Spleen (tissue), 11 donors: Measurements from ENCODE around the gene ATP11C. TPM values are rescaled to one million over a fixed set of nuclear protein-coding genes. Genes with fewer than 3 reads are reported as not detected.

ENCODE experiments used
- DNase-seq: peaks from one replicate; pipeline ENCODE4 v3.0.0-alpha.2; 2020
- H3K27ac ChIP-seq, 8 donors: fragments of 200-600 bp; sonication (generic) in 7 of 8; 1 replicate in 4 of 8; 2 replicates in 4 of 8; pipeline versions ENCODE4 v1.5.0 to v1.8.0; 2016 to 2021; ENCODE audit warnings: inconsistent platforms in 4 of 8, mild to moderate bottlenecking in 4 of 8, moderate library complexity in 1 of 8
- H3K27me3 ChIP-seq, 7 donors: fragments of 200-600 bp; sonication (generic) in 6 of 7; replicated peaks in 1 of 7; 1 replicate in 4 of 7; 2 replicates in 3 of 7; pipeline versions ENCODE4 v1.5.0 to v1.8.0; 2016 to 2021; ENCODE audit warnings: inconsistent platforms in 3 of 7, mild to moderate bottlenecking in 1 of 7
- H3K36me3 ChIP-seq, 6 donors: fragments of 200-600 bp; sonication (generic) in 5 of 6; 1 replicate in 4 of 6; 2 replicates in 2 of 6; pipeline versions ENCODE4 v1.5.0 to v1.8.0; 2016 to 2021; ENCODE audit warnings: inconsistent platforms in 2 of 6
- H3K4me1 ChIP-seq, 6 donors: fragments of 200-600 bp; sonication (generic) in 5 of 6; 1 replicate in 3 of 6; 2 replicates in 3 of 6; pipeline versions ENCODE4 v1.5.0 to v1.8.0; 2016 to 2021; ENCODE audit warnings: inconsistent platforms in 3 of 6
- H3K4me3 ChIP-seq, 8 donors: fragments of 200-600 bp; sonication (generic) in 7 of 8; 1 replicate in 4 of 8; 2 replicates in 4 of 8; pipeline versions ENCODE4 v1.5.0 to v1.8.0; 2016 to 2021; ENCODE audit warnings: inconsistent platforms in 4 of 8, mild to moderate bottlenecking in 4 of 8, moderate library complexity in 2 of 8
- H3K9me3 ChIP-seq, 8 donors: fragments of 200-600 bp; sonication (generic) in 7 of 8; 1 replicate in 4 of 8; 2 replicates in 4 of 8; pipeline versions ENCODE4 v1.5.0 to v1.8.0; 2016 to 2021; ENCODE audit warnings: inconsistent platforms in 4 of 8
- POLR2A ChIP-seq, 3 donors: fragments of 450-650 bp; IDR thresholded peaks; one replicate each; pipeline ENCODE4 v1.5.1; 2017; ENCODE audit warnings: antibody characterized with exemption in 3 of 3, mild to moderate bottlenecking in 1 of 3
- POLR2AphosphoS5 ChIP-seq, 3 donors: sonication (generic); formaldehyde crosslinking; IDR thresholded peaks; one replicate each; pipeline ENCODE4 v1.5.1; 2017; ENCODE audit warnings: antibody characterized with exemption in 3 of 3
- WGBS, 5 donors: extraction: QIAGEN DNeasy Blood & Tissue Kit in 3 of 5; methylation state at CpG; one replicate each; pipeline versions ENCODE4 v1.1.5 to v1.1.7; 2013 to 2018; 5-methylcytosine and 5-hydroxymethylcytosine counted together
- intact Hi-C: fragments of 100-400 bp; cut with DNase I; formaldehyde crosslinking; loops from one replicate; pipeline ENCODE4 v1.15.0; 2023; ENCODE audit warnings: low total_unique reads
- polyA plus RNA-seq, 3 donors: library from polyadenylated mRNA; stranded (reverse); fragments of 200-250 nt; gene quantifications; one replicate each; pipeline ENCODE4 v1.2.1, GENCODE V29; 2013
- total RNA-seq, 7 donors: library from RNA; depleted of rRNA in 3 of 7; stranded (reverse); fragments of >200 nt in 3 of 7; fragmentation: NEBNext Ultra II Directional in 4 of 7; extraction: Animal tissue kit (Norgen Biotek cat#: 25700) in 4 of 7; gene quantifications; one replicate each; pipeline versions ENCODE4 v1.1.0 to v1.2.1, GENCODE V29; 2016 to 2021
- TF ChIP-seq, protein P1 (sequence below), 11 experiments: fragments of 200-600 bp in 7 of 11; fragments of 450-650 bp in 4 of 11; sonication (generic) in 4 of 11; IDR thresholded peaks in 8 of 11; conservative IDR thresholded peaks in 3 of 11; 1 replicate in 7 of 11; 2 replicates in 4 of 11; pipeline versions ENCODE4 v1.4.0 to v1.8.0; 2016 to 2021; ENCODE audit warnings: antibody characterized with exemption in 11 of 11, inconsistent platforms in 4 of 11, mild to moderate bottlenecking in 1 of 11
- donor health status: healthy with polysubstance abuse.
- donor health status: DM: no; HTN: no; CAD: no; lungs with moderate emphysema.
- donor health status: DM: no; HTN: no; CAD: no.
- donor health status: Bipolar disorder and iron deficiency.
- donor health status: healthy.
- donor health status: DM: no; HTN: no; CAD: no.
- donor health status: DM: yes; HTN: yes; CAD: no.

Gene ATP11C
- total and polyA plus RNA-seq, 10 donors: 6.0 to 52.2 (median 28.8) TPM

- intact Hi-C loops: no loop called here
Measured at GRCh38 chrX:139905743-139906142, 27.1 kb downstream of the ATP11C start.

DNA sequence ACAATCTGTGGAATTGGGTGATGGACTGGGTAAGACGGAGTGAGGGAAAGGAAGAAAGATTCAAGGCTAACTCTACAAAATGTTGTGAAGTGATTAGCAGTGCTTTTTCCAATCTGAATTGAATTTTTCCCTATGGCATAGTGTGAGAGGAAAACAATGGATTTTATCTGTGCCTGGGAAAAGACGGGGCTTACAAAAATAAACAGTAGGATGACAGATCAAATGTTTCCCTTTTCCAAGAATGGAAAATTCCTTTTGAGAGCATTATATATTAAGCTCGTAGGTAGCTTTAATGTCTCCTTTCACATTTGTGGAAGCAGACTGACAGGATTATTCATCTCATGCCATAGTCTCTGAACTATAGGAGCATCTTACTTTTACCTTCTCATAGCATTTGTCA lies 27.8 kb downstream of the ATP11C start:
- no peak for DNase-seq
- no peak for TF ChIP-seq POLR2AphosphoS5 (IDR thresholded peaks at IDR 0.05)
- 69 to 89% (median 86%) methylated on average over 3 of the region's 3 CpGs for WGBS, 5 donors
- H3K27me3 ChIP-seq: no peaks in the 10 kb centered on the region
- H3K36me3 ChIP-seq: no peaks in the 10 kb centered on the region
- H3K9me3 ChIP-seq: no peaks in the 10 kb centered on the region
- H3K4me3 ChIP-seq: no peak overlapping the region
- H3K27ac ChIP-seq: no peak overlapping the region
- intact Hi-C loops: no loop called here
- H3K4me1 ChIP-seq: peaks cover 0 to 24% (median 13%) of the 10 kb centered on the region in 6 donors

More at GRCh38 chrX:139905743-139906142, 27.1 kb downstream of the ATP11C start:
- Histone ChIP-seq H3K27ac (no peak overlapping the region), H3K36me3 (no peaks in the 10 kb centered on the region), H3K9me3 (no peaks in the 10 kb centered on the region), H3K4me1 (peaks cover 0 to 25% (median 15%) of the 10 kb centered on the region in 6 donors), H3K27me3 (no peaks in the 10 kb centered on the region), H3K4me3 (no peak overlapping the region)
- 69 to 91% (median 75%) methylated on average over 2 of the region's 2 CpGs for WGBS, 5 donors
- TF ChIP-seq POLR2AphosphoS5 (IDR thresholded peaks at IDR 0.05) (no peak), POLR2A (IDR thresholded peaks at IDR 0.05) (no peak)
- TF ChIP-seq, protein P1, sequence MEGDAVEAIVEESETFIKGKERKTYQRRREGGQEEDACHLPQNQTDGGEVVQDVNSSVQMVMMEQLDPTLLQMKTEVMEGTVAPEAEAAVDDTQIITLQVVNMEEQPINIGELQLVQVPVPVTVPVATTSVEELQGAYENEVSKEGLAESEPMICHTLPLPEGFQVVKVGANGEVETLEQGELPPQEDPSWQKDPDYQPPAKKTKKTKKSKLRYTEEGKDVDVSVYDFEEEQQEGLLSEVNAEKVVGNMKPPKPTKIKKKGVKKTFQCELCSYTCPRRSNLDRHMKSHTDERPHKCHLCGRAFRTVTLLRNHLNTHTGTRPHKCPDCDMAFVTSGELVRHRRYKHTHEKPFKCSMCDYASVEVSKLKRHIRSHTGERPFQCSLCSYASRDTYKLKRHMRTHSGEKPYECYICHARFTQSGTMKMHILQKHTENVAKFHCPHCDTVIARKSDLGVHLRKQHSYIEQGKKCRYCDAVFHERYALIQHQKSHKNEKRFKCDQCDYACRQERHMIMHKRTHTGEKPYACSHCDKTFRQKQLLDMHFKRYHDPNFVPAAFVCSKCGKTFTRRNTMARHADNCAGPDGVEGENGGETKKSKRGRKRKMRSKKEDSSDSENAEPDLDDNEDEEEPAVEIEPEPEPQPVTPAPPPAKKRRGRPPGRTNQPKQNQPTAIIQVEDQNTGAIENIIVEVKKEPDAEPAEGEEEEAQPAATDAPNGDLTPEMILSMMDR (IDR thresholded peaks at IDR 0.05 in 8 of 11, conservative IDR thresholded peaks at IDR 0.05 in 3 of 11): no peak
- no peak for DNase-seq

DNA sequence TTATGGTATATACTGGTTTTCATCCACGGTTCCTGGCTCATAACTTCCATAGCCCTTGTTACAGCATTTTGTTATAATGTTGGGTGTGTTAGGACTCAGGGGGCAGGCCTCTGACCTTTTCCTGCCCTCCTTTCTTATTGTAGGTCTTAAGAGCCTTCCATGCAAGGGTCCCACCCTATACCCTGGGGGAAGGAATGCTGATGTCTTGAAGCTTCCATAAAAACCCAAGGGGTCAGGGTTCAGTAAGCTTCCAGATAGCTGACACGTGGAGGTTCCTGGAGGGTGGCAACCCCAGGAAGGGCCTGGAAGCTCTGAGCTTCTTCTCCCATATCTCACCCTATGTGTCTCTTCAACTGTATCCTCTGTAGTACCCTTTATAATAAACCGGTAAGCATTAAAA lies 29.6 kb downstream of the ATP11C start:
- no peak for DNase-seq
- no peak overlapping the region for H3K4me3 ChIP-seq
- H3K27ac ChIP-seq: no peak overlapping the region
- WGBS, 5 donors: 79 to 96% (median 92%) methylated on average over 3 of the region's 3 CpGs
- intact Hi-C loops: no loop called here
- H3K4me1 ChIP-seq: peaks cover 0 to 6% (median 0%) of the 10 kb centered on the region in 6 donors
- no peak for TF ChIP-seq POLR2A (IDR thresholded peaks at IDR 0.05)
- TF ChIP-seq, protein P1 (IDR thresholded peaks at IDR 0.05 in 8 of 11, conservative IDR thresholded peaks at IDR 0.05 in 3 of 11): no peak
- TF ChIP-seq POLR2AphosphoS5 (IDR thresholded peaks at IDR 0.05): no peak
- no peaks in the 10 kb centered on the region for H3K9me3 ChIP-seq
- no peaks in the 10 kb centered on the region for H3K27me3 ChIP-seq
- no peaks in the 10 kb centered on the region for H3K36me3 ChIP-seq

DNA sequence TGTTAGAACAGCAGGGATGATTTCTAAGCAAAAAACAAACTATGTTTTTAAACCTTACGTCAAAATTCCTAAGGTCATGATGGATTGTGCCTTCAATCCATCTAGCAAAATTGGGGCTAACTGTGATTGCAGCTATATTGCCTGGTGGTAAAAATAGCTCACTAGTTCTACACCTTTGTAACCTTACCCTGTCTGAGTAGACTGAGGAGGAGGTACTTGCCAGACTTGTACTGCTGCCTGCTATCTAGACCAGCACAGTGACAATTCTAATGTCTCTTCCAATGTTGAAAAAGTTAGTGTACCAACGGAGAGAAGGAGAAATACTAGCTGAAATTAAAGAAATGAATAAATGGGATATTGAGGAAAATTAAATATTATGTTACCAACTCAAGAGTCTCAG lies 30.3 kb downstream of the ATP11C start:
- 74 to 96% (median 89%) methylated on average over 2 of the region's 2 CpGs for WGBS, 5 donors
- H3K36me3 ChIP-seq: no peaks in the 10 kb centered on the region
- DNase-seq: no peak
- intact Hi-C loops: no loop called here
- H3K4me3 ChIP-seq: no peak overlapping the region
- H3K27me3 ChIP-seq: no peaks in the 10 kb centered on the region
- no peak overlapping the region for H3K27ac ChIP-seq
- no peaks in the 10 kb centered on the region for H3K9me3 ChIP-seq
- no peak for TF ChIP-seq POLR2AphosphoS5 (IDR thresholded peaks at IDR 0.05)
- H3K4me1 ChIP-seq: no peaks in the 10 kb centered on the region

DNA sequence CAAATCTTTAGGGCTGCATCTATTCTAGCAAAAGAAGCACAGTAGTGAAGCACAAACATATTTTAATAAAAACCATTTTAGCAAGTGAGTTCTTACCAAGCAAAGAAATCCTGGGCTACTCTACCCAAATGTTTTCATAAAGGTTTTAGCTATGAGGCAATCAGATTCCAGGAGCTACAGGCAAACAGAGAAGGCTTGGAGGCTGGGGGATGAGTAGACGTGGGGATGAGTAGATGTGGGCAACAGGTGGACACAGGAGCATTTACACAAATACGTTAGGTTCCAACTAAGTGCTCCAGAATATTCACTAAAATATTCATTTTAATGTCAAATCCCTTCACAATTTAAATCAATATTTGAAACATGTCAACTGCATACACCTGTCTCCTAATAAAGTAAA lies 34.5 kb downstream of the ATP11C start:
- DNase-seq: no peak
- Histone ChIP-seq H3K4me3 (no peak overlapping the region), H3K9me3 (no peaks in the 10 kb centered on the region), H3K27ac (no peak overlapping the region), H3K36me3 (no peaks in the 10 kb centered on the region), H3K4me1 (no peaks in the 10 kb centered on the region), H3K27me3 (no peaks in the 10 kb centered on the region)
- 67 to 96% (median 91%) methylated on average over 2 of the region's 2 CpGs for WGBS, 5 donors
- intact Hi-C loops: no loop called here
- TF ChIP-seq POLR2AphosphoS5 (IDR thresholded peaks at IDR 0.05): no peak
- TF ChIP-seq, protein P1 (IDR thresholded peaks at IDR 0.05 in 8 of 11, conservative IDR thresholded peaks at IDR 0.05 in 3 of 11): no peak
